K562 (cell line): ENCODE data around the gene GRHPR. TPM values are rescaled to one million over a fixed set of nuclear protein-coding genes. Genes with fewer than 3 reads are reported as not detected.

Experiments used
- BRD9 ChIP-seq: fragments of 450-650 bp; IDR thresholded peaks from 2 replicates; pipeline ENCODE4 v1.6.1; 2018; ENCODE audit warnings: low read depth; ENCODE audit not compliant: partially characterized antibody
- CCAR2 ChIP-seq: fragments of 200-400 bp; formaldehyde crosslinking; IDR thresholded peaks from 2 replicates; pipeline ENCODE4 v1.6.1; 2017; ENCODE audit warnings: mild to moderate bottlenecking, low read depth, low read length
- COPS2 ChIP-seq: fragments of 450-650 bp; conservative IDR thresholded peaks from 2 replicates; pipeline ENCODE4 v1.6.1; 2016; ENCODE audit warnings: mild to moderate bottlenecking, moderate library complexity
- CSDE1 ChIP-seq, 2 experiments: fragments of 450-650 bp; IDR thresholded peaks; 2 replicates each; pipeline ENCODE4 v1.6.1; 2016; ENCODE audit warnings: mild to moderate bottlenecking in 1 of 2
- E2F3 ChIP-seq: fragments of 250-450 bp; sonication (Bioruptor Pico); IDR thresholded peaks from 2 replicates; pipeline ENCODE4 v1.4.0; 2020; ENCODE audit warnings: mild to moderate bottlenecking
- HDAC1 ChIP-seq, 2 experiments: fragments of 450-650 bp; IDR thresholded peaks; 2 replicates each; pipeline ENCODE4 v1.6.1; 2016 to 2017; ENCODE audit warnings: inconsistent platforms in 1 of 2, mild to moderate bottlenecking in 1 of 2, moderate library complexity in 1 of 2
- HDAC3 ChIP-seq: fragments of 450-650 bp; IDR thresholded peaks from 2 replicates; pipeline ENCODE4 v1.6.1; 2018; ENCODE audit warnings: borderline replicate concordance, mild to moderate bottlenecking, moderate library complexity; ENCODE audit not compliant: partially characterized antibody
- IFI16 ChIP-seq: fragments of 250-450 bp; sonication (Bioruptor Pico); IDR thresholded peaks from 2 replicates; pipeline ENCODE4 v2.1.2; 2022; ENCODE audit warnings: mild to moderate bottlenecking, inconsistent platforms
- JUNB ChIP-seq: fragments of 450-650 bp; formaldehyde crosslinking; conservative IDR thresholded peaks from 2 replicates; pipeline ENCODE4 v1.4.0; 2020; ENCODE audit warnings: mild to moderate bottlenecking
- KAT7 ChIP-seq: sonication (generic); formaldehyde crosslinking; IDR thresholded peaks from 2 replicates; pipeline ENCODE4 v1.8.0; 2022; ENCODE audit warnings: missing genetic modification reagents, mild to moderate bottlenecking, borderline replicate concordance
- MCM5 ChIP-seq: fragments of 450-650 bp; IDR thresholded peaks from 2 replicates; pipeline ENCODE4 v1.6.1; 2016; ENCODE audit warnings: low read depth
- MITF ChIP-seq: IDR thresholded peaks from 2 replicates; pipeline ENCODE4 v1.6.1; 2014; ENCODE audit warnings: antibody characterized with exemption
- NCOR1 ChIP-seq: fragments of 450-650 bp; IDR thresholded peaks from 2 replicates; pipeline ENCODE4 v1.6.1; 2016; ENCODE audit warnings: mild to moderate bottlenecking, moderate library complexity
- NRF1 ChIP-seq, 2 experiments: fragments of 450-650 bp; IDR thresholded peaks in 1 of 2; conservative IDR thresholded peaks in 1 of 2; 2 replicates each; pipeline ENCODE4 v1.6.1; 2014; ENCODE audit warnings: mild to moderate bottlenecking in 2 of 2
- PHB2 ChIP-seq: fragments of 450-650 bp; IDR thresholded peaks from 2 replicates; pipeline ENCODE4 v1.6.1; 2017; ENCODE audit warnings: low read depth
- SAFB ChIP-seq: fragments of 200-400 bp; formaldehyde crosslinking; IDR thresholded peaks from 2 replicates; pipeline ENCODE4 v1.6.1; 2017; ENCODE audit warnings: low read depth, low read length, borderline replicate concordance
- SETDB1 ChIP-seq: IDR thresholded peaks from one replicate; pipeline ENCODE4 v1.6.1; 2012; ENCODE audit warnings: low read length, control low read depth, inconsistent platforms
- SIN3A ChIP-seq, 2 experiments: fragments of 150-350 bp in 1 of 2; IDR thresholded peaks; 2 replicates each; pipeline ENCODE4 v1.6.1; 2011 to 2016; ENCODE audit warnings: borderline replicate concordance in 2 of 2, low read depth in 2 of 2, low read length in 2 of 2, mild to moderate bottlenecking in 2 of 2, moderate library complexity in 2 of 2; ENCODE audit not compliant: control insufficient read depth in 1 of 2
- SMARCC2 ChIP-seq: fragments of 450-650 bp; IDR thresholded peaks from 2 replicates; pipeline ENCODE4 v1.6.1; 2017; ENCODE audit warnings: antibody characterized with exemption, moderate library complexity, mild to moderate bottlenecking, low read depth
- SNRNP70 ChIP-seq: fragments of 200-400 bp; formaldehyde crosslinking; optimal IDR thresholded peaks from 2 replicates; pipeline ENCODE3; 2017; ENCODE audit warnings: low read depth, low read length
- SP2 ChIP-seq: IDR thresholded peaks from 2 replicates; pipeline ENCODE4 v1.6.1; 2011; ENCODE audit warnings: mild to moderate bottlenecking, low read depth, low read length, moderate library complexity; ENCODE audit not compliant: poor library complexity, severe bottlenecking; ENCODE audit errors: extremely low read depth
- ZBTB49 ChIP-seq: sonication (generic); formaldehyde crosslinking; IDR thresholded peaks from 2 replicates; pipeline ENCODE4 v1.8.0; 2022; ENCODE audit warnings: missing genetic modification reagents, mild to moderate bottlenecking, borderline replicate concordance
- ZNF12 ChIP-seq: sonication (generic); formaldehyde crosslinking; IDR thresholded peaks from 2 replicates; pipeline ENCODE4 v1.4.0; 2020; ENCODE audit warnings: mild to moderate bottlenecking, missing genetic modification reagents
- ZNF146 ChIP-seq: IDR thresholded peaks from one replicate; pipeline ENCODE4 v1.6.1; 2018; ENCODE audit warnings: missing compliant biosample characterization; ENCODE audit not compliant: unreplicated experiment
- ZNF232 ChIP-seq: sonication (generic); formaldehyde crosslinking; IDR thresholded peaks from 2 replicates; pipeline ENCODE4 v1.8.0; 2022; ENCODE audit warnings: mild to moderate bottlenecking, missing genetic modification reagents
- ZNF3 ChIP-seq: fragments of 250-450 bp; sonication (Bioruptor Pico); IDR thresholded peaks from 2 replicates; pipeline ENCODE4 v1.5.0; 2021; ENCODE audit warnings: mild to moderate bottlenecking, moderate library complexity
- ZNF561 ChIP-seq: fragments of 450-650 bp; formaldehyde crosslinking; conservative IDR thresholded peaks from 2 replicates; pipeline ENCODE4 v1.4.0; 2020; ENCODE audit warnings: mild to moderate bottlenecking, moderate library complexity
- ZNF77 ChIP-seq: fragments of 250-450 bp; sonication (Bioruptor Pico); IDR thresholded peaks from 2 replicates; pipeline ENCODE4 v1.5.0; 2020
- polyA plus RNA-seq, 8 experiments: library from polyadenylated mRNA; depleted of rRNA in 4 of 8; stranded (reverse) in 5 of 8; unstranded in 3 of 8; fragments of >200 nt; fragmentation: Nextera tagmentation in 2 of 8; fragmentation: Illumina TruSeq in 1 of 8; extraction: Ambion mirVana in 2 of 8; extraction: Trizol in 1 of 8; gene quantifications; 2 replicates each; pipeline versions ENCODE4 v1.2.1 to v1.2.3, GENCODE V29; 2011 to 2014; ENCODE audit warnings: inconsistent platforms in 1 of 8, missing spikeins in 1 of 8
- total RNA-seq, 7 experiments: library from RNA; depleted of rRNA in 6 of 7; stranded (reverse); fragments of >200 nt in 6 of 7; fragmentation: Illumina TruSeq in 2 of 7; extraction: Trizol in 2 of 7; gene quantifications; 2 replicates each; pipeline versions ENCODE4 v1.2.1 to v1.2.3, GENCODE V29; 2011 to 2021; ENCODE audit warnings: low replicate concordance in 1 of 7

The GRHPR gene
- total and polyA plus RNA-seq, 9 of the 15 experiments (the other 6 are each of a cell fraction or from before 2014, with no cell fraction given), result 38.9 to 144 (median 120) TPM

GRCh38 chr9:37410969-37411785, 11.3 kb upstream of the GRHPR start (continued):
- TF ChIP-seq SAFB, result no peak
- TF ChIP-seq ZBTB49 (CRISPR knock-in tag), result no peak
- no peak for TF ChIP-seq KAT7 (CRISPR knock-in tag)
- TF ChIP-seq ZNF561, result no peak
- TF ChIP-seq CSDE1 (IDR thresholded peaks at IDR 0.05), result no peak
- TF ChIP-seq CCAR2, result no peak
- no peak for TF ChIP-seq PHB2
- no peak for TF ChIP-seq HDAC3
- TF ChIP-seq SP2, result no peak
- no peak for TF ChIP-seq SMARCC2
- TF ChIP-seq MCM5, result no peak
- TF ChIP-seq SNRNP70, result no peak
- no peak for TF ChIP-seq HDAC1 (IDR thresholded peaks at IDR 0.05)
- no peak for TF ChIP-seq SETDB1
- no peak for TF ChIP-seq ZNF77 (CRISPR knock-in tag)
- TF ChIP-seq NCOR1, result no peak
- TF ChIP-seq ZNF12 (CRISPR knock-in tag), result no peak
- TF ChIP-seq ZNF146 (CRISPR knock-in tag), result no peak
- no peak for TF ChIP-seq SIN3A (IDR thresholded peaks at IDR 0.05; ENCODE audit: borderline replicate concordance in 2 of 2, control insufficient read depth in 1 of 2, low read depth in 2 of 2, low read length in 2 of 2)
- no peak for TF ChIP-seq ZNF3
- TF ChIP-seq JUNB (CRISPR knock-in tag), result no peak
- TF ChIP-seq ZNF232 (CRISPR knock-in tag), result no peak
- no peak for TF ChIP-seq IFI16 (CRISPR knock-in tag)
- no peak for TF ChIP-seq COPS2
- TF ChIP-seq BRD9, result no peak
- no peak for TF ChIP-seq NRF1 (conservative IDR thresholded peaks at IDR 0.05 in 1 of 2, IDR thresholded peaks at IDR 0.05 in 1 of 2)
- no peak for TF ChIP-seq E2F3
- no peak for TF ChIP-seq MITF
